Osteoblast (primary cell): ENCODE data around the gene SRSF9. TPM values are rescaled to one million over a fixed set of nuclear protein-coding genes. Genes with fewer than 3 reads are reported as not detected.

Experiments
- DNase-seq: peaks from one replicate; pipeline ENCODE4 v3.0.0; 2011; ENCODE audit warnings: low spot score, mixed read lengths; ENCODE audit not compliant: insufficient read length; ENCODE audit errors: missing footprints
- H2AFZ ChIP-seq: 2 replicates; pipeline ENCODE4 v1.6.0; 2011; ENCODE audit warnings: mild to moderate bottlenecking, low read length
- H3K27ac ChIP-seq: 2 replicates; pipeline ENCODE4 v1.5.1; 2011; ENCODE audit warnings: mild to moderate bottlenecking, low read depth, low read length, moderate library complexity
- H3K27me3 ChIP-seq: 2 replicates; pipeline ENCODE4 v1.6.0; 2012; ENCODE audit warnings: mild to moderate bottlenecking, control low read depth, inconsistent platforms, low read length, moderate library complexity; ENCODE audit not compliant: insufficient read depth
- H3K36me3 ChIP-seq: 2 replicates; pipeline ENCODE4 v1.5.1; 2011; ENCODE audit warnings: mild to moderate bottlenecking, low read length, control low read depth, moderate library complexity; ENCODE audit not compliant: insufficient read depth
- H3K4me1 ChIP-seq: 2 replicates; pipeline ENCODE4 v1.5.1; 2011; ENCODE audit warnings: mild to moderate bottlenecking, low read length, control low read depth, moderate library complexity; ENCODE audit not compliant: insufficient read depth
- H3K4me2 ChIP-seq: 2 replicates; pipeline ENCODE4 v1.6.0; 2011; ENCODE audit warnings: mild to moderate bottlenecking, low read length; ENCODE audit not compliant: insufficient read depth
- H3K4me3 ChIP-seq: fragments of 200-600 bp; sonication (generic); 3 replicates; pipeline ENCODE4 v1.5.1; 2012; ENCODE audit warnings: mild to moderate bottlenecking, low read length, inconsistent platforms; ENCODE audit not compliant: insufficient read depth
- H3K79me2 ChIP-seq: 2 replicates; pipeline ENCODE4 v1.6.0; 2012; ENCODE audit warnings: mild to moderate bottlenecking, low read length, control low read depth, inconsistent platforms; ENCODE audit not compliant: insufficient read depth
- H3K9me3 ChIP-seq: 2 replicates; pipeline ENCODE4 v1.5.1; 2011; ENCODE audit warnings: low read depth, low read length, control low read depth
- H4K20me1 ChIP-seq: 2 replicates; pipeline ENCODE4 v1.6.0; 2012; ENCODE audit warnings: mild to moderate bottlenecking, low read length, control low read depth; ENCODE audit not compliant: insufficient read depth
- total RNA-seq: library from RNA; depleted of rRNA; stranded (reverse); fragments of >200 nt; gene quantifications from 2 replicates; pipeline ENCODE4 v1.2.3, GENCODE V29; 2012
- TF ChIP-seq, protein P1 (sequence below): IDR thresholded peaks from 2 replicates; pipeline ENCODE4 v1.5.1; 2011; ENCODE audit warnings: mild to moderate bottlenecking, low read depth, low read length, moderate library complexity; ENCODE audit errors: extremely low read depth

SRSF9 gene
- total RNA-seq, 1 donor, result 107 TPM

DNA sequence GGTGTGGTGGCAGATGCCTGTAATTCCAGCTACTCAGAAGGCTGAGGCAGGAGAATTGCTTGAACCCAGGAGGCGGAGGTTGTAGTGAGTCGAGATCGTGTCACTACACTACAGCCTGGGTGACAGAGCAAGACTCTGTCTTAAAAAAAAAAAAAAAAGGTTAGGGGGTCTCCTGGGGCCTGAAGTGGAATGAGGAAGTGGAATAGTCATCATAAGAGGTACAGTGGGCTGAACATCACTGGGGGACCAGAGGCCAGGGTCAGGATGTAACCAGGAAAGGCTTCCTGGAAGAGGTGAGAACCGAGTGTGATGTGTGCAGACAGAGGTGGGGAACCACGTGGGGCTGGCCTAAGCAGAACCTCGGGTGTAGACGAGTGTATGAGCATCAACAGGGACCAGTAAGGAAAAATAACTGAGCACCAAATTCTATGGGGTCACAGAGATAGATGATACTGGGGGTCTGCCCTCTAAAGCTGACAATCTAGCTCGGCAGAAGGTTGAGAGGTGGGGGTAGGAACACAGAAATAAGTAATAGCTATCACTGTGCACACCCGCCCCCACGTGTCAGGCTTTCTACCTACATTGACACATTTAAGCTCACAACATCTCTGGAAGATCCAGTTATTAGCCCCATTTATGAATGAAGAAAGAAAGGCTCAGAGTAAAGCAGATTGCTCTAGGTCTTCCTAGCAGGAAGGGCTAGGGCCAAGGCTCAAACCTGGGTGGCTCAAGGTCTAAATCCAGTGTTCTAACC, 36.6 kb downstream of the SRSF9 start:
- Histone ChIP-seq H3K4me3 (no peak overlapping the region), H3K4me1 (peaks cover 3% of the 10 kb centered on the region), H3K36me3 (no peaks in the 10 kb centered on the region), H3K9me3 (no peaks in the 10 kb centered on the region), H3K27me3 (no peaks in the 10 kb centered on the region), H3K4me2 (no peak overlapping the region), H4K20me1 (no peaks in the 10 kb centered on the region), H3K27ac (no peak overlapping the region), H2AFZ (no peak overlapping the region), H3K79me2 (peaks cover 6% of the 10 kb centered on the region)
- DNase-seq, result no peak
- TF ChIP-seq, protein P1, sequence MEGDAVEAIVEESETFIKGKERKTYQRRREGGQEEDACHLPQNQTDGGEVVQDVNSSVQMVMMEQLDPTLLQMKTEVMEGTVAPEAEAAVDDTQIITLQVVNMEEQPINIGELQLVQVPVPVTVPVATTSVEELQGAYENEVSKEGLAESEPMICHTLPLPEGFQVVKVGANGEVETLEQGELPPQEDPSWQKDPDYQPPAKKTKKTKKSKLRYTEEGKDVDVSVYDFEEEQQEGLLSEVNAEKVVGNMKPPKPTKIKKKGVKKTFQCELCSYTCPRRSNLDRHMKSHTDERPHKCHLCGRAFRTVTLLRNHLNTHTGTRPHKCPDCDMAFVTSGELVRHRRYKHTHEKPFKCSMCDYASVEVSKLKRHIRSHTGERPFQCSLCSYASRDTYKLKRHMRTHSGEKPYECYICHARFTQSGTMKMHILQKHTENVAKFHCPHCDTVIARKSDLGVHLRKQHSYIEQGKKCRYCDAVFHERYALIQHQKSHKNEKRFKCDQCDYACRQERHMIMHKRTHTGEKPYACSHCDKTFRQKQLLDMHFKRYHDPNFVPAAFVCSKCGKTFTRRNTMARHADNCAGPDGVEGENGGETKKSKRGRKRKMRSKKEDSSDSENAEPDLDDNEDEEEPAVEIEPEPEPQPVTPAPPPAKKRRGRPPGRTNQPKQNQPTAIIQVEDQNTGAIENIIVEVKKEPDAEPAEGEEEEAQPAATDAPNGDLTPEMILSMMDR, result no peak

DNA sequence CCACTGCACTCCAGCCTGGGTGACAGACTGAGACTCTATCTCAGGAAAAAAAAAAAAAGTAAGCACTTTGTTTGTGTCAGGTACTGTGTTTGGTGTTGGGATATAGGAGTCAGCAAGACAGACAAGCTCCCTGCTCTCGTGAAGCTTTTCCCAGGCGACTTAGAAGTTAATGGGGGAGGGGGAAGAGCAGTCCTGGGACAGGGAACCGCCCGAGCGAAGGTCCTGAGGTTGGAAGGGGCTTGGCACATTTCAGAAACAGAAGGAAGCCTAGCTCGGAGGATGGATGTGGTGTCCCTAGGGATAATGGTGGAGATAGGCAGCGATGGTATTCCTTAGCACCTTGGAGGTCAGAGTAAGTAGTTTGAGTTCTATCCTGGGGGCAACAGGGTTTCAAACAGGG, 40.2 kb downstream of the SRSF9 start:
- Histone ChIP-seq H3K79me2 (no peaks in the 10 kb centered on the region), H3K27ac (no peak overlapping the region)

DNA sequence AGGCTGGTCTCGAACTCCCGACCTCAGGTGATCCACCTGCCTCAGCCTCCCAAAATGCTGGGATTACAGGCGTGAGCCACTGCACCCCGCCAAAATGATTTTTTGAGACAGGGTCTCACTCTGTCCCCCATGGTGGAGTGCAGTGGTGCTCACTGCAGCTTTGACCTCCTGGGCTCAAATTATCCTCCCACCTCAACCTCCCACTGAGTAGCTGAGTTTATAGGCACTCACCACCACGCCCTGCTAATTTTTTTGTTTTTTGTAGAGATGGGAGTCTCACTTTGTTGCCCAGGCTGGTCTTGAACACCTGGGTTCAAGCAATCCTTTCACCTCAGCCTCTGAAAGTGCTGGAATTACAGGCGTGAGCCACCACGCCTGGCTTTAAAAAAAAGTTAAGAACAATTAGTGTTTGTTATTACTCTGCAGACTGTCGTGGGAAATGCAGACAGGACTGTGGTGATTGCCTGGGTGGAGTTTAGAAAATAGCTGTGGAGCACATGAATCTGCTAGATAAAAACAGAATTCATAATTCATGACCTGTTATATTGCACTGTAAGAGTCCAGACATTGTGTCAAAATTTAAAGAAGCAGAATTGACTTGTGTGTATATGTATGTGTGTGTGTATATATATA, 40.8 kb downstream of the SRSF9 start:
- no peaks in the 10 kb centered on the region for H4K20me1 ChIP-seq
- H3K4me1 ChIP-seq, result no peaks in the 10 kb centered on the region
- no peaks in the 10 kb centered on the region for H3K79me2 ChIP-seq
- H3K4me3 ChIP-seq, result no peak overlapping the region
- H2AFZ ChIP-seq, result no peak overlapping the region
- no peaks in the 10 kb centered on the region for H3K36me3 ChIP-seq
- no peak overlapping the region for H3K27ac ChIP-seq
- no peaks in the 10 kb centered on the region for H3K9me3 ChIP-seq
- H3K4me2 ChIP-seq, result no peak overlapping the region
- no peak for DNase-seq
- no peaks in the 10 kb centered on the region for H3K27me3 ChIP-seq
- TF ChIP-seq, protein P1, result no peak

More for the DNA sequence above, 40.2 kb downstream of the SRSF9 start:
- TF ChIP-seq, protein P1, result no peak
- Histone ChIP-seq H3K4me3 (no peak overlapping the region), H3K4me1 (no peaks in the 10 kb centered on the region), H3K36me3 (no peaks in the 10 kb centered on the region), H3K4me2 (no peak overlapping the region), H3K9me3 (no peaks in the 10 kb centered on the region), H3K27me3 (no peaks in the 10 kb centered on the region), H2AFZ (no peak overlapping the region), H4K20me1 (no peaks in the 10 kb centered on the region)
- no peak for DNase-seq

DNA sequence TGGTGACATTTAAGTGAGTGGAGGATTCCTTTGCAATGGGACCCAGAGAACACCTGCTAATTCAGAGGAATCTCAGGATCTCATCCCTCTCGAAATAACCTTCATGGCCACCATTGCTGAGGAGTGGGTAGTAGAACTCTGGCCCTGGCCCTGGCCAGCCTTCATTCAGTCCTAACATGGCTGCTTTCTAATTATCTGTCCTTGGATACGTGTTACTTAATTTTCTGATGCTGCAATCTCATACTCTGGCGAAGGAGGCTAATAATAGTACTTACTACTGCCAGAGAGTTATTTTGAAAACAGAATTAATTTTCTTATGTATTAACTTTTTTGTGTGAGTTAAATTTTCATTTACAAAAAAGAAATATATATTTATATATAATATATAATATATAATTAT, 43.8 kb downstream of the SRSF9 start:
- H3K4me3 ChIP-seq, result no peak overlapping the region
- H3K79me2 ChIP-seq, result no peaks in the 10 kb centered on the region
- DNase-seq, result no peak
- H3K9me3 ChIP-seq, result no peaks in the 10 kb centered on the region
- H4K20me1 ChIP-seq, result no peaks in the 10 kb centered on the region
- TF ChIP-seq, protein P1, result no peak
- H3K27me3 ChIP-seq, result no peaks in the 10 kb centered on the region
- no peaks in the 10 kb centered on the region for H3K4me1 ChIP-seq
- no peak overlapping the region for H3K4me2 ChIP-seq
- H3K27ac ChIP-seq, result no peak overlapping the region
- no peak overlapping the region for H2AFZ ChIP-seq
- no peaks in the 10 kb centered on the region for H3K36me3 ChIP-seq
